ENCODE measurements around the gene MEA1. TPM values are rescaled to one million over a fixed set of nuclear protein-coding genes. Genes with fewer than 3 reads are reported as not detected.
A peak's percentile ranks its signal among the peaks of the same experiment; 100 is the strongest.

MEA1 gene
- total and polyA plus RNA-seq, 10 of the 15 experiments (the other 5 are each of a cell fraction or from before 2014, with no cell fraction given): 59.1 to 148 (median 96.4) TPM

GRCh38 chr6:43050981-43051380, 37.2 kb upstream of the MEA1 start:
- BruUV-seq (replicated peaks): no TSS peak
- ChIA-PET CTCF (interaction anchor here (0.9 kb wide), 1 partner anchor 93 kb away, joined by 3 read pairs; no protein-coding TSS in a partner anchor), SMC1A (ENCODE audit: uncharacterized antibody, unreplicated experiment) (interaction anchor here (0.7 to 0.9 kb wide), 2 partner anchors 34 to 67 kb away, joined by 3 read pairs; partner anchors contain the start of gene PPP2R5D), POLR2A (no interaction called here), RAD21 (ENCODE audit: unreplicated experiment) (no interaction called here)
- in situ Hi-C loops (cut with MboI): no loop called here
- H4K20me1 ChIP-seq (ENCODE audit: control insufficient read depth, insufficient read depth): no peaks in the 10 kb centered on the region
- H3K4me1 ChIP-seq (ENCODE audit: control insufficient read depth, insufficient read depth, low read length): peaks cover 14% of the 10 kb centered on the region
- no peak overlapping the region for H3K27ac ChIP-seq (ENCODE audit: control insufficient read depth, insufficient read depth)
- ATAC-seq (no peak), FAIRE-seq (no peak), DNase-seq (ENCODE audit: low read depth, low spot score) (no peak)
- no peaks in the 10 kb centered on the region for H3K9me3 ChIP-seq (replicated peaks; ENCODE audit: control insufficient read depth, insufficient read depth, low read length)
- H2AFZ ChIP-seq (ENCODE audit: control insufficient read depth, low read depth, low read length): no peak overlapping the region
- peaks cover 21% of the 10 kb centered on the region for H3K79me2 ChIP-seq (ENCODE audit: control insufficient read depth, insufficient read depth, low read length)
- 94% methylated on average over 17 of the region's 17 CpGs for WGBS (ENCODE audit: insufficient coverage, insufficient replicate concordance, low lambda C conversion rate, missing lambda C conversion rate)
- H3K4me3 ChIP-seq: no peak overlapping the region
- no peaks in the 10 kb centered on the region for H3K27me3 ChIP-seq (replicated peaks in 1 of 2; ENCODE audit: control insufficient read depth in 2 of 2, insufficient read depth in 2 of 2, low read length in 1 of 2)
- peaks cover 9 to 28% of the 10 kb centered on the region in 2 experiments for H3K36me3 ChIP-seq (ENCODE audit: control insufficient read depth in 2 of 2, insufficient read depth in 2 of 2, low read length in 1 of 2)
- TF ChIP-seq POLR2AphosphoS2 (IDR thresholded peaks at IDR 0.05; ENCODE audit: low read depth, low read length) (peak; percentile 37; the same call in 1 of the 2 replicates), ZBED1 (IDR thresholded peaks at IDR 0.05; ENCODE audit: borderline replicate concordance) (no peak)
- no peak overlapping the region for H3K9ac ChIP-seq (ENCODE audit: control insufficient read depth, insufficient read depth, low read length)
- intact Hi-C loops (cut with micrococcal nuclease; ENCODE audit: unreplicated experiment): no loop called here
- H3K4me2 ChIP-seq (ENCODE audit: control insufficient read depth, insufficient read depth): peak overlapping the region; percentile 54

DNA sequence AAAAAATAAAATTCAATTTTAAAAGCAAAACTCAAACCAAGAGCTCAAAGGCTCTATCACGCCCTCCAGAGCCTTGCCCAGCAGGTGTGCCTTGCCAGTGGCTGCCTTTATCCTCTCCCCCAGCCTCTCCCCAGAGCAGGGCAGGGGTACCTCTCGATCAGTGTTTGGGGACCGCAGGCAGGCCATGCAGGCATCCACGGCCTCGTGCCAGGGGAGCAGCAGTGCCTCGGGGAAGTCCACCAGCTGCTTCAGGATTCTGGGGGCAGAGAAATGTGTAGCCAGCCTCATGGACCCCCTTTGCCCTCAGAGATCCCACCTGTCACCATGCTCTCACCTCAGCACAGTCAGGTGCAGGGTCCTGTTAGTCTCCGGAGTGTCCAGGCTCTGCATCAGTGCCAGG, 34.3 kb upstream of the MEA1 start:
- intact Hi-C loops (cut with micrococcal nuclease; ENCODE audit: unreplicated experiment): no loop called here
- TF ChIP-seq EZH2 (IDR thresholded peaks at IDR 0.05; ENCODE audit: borderline replicate concordance, control insufficient read depth, low read depth, low read length): no peak
- peak; percentile 37; the same call in 1 of the 2 replicates for TF ChIP-seq POLR2A (IDR thresholded peaks at IDR 0.05; ENCODE audit: low read depth, low read length)
- no peak for TF ChIP-seq ZBTB4 (CRISPR knock-in tag; IDR thresholded peaks at IDR 0.05)
- no peak for TF ChIP-seq POLR2AphosphoS5 (IDR thresholded peaks at IDR 0.05; ENCODE audit: low read length)
- Histone ChIP-seq H3K4me3 (no peak overlapping the region), H3K79me2 (ENCODE audit: control insufficient read depth, insufficient read depth, low read length) (peaks cover 12% of the 10 kb centered on the region), H3K9ac (ENCODE audit: control insufficient read depth, insufficient read depth, low read length) (no peak overlapping the region), H3K36me3 (ENCODE audit: control insufficient read depth in 2 of 2, insufficient read depth in 2 of 2, low read length in 1 of 2) (peaks cover 10 to 40% of the 10 kb centered on the region in 2 experiments; a peak in 3 of 4 replicates), H3K4me1 (ENCODE audit: control insufficient read depth, insufficient read depth, low read length) (peaks cover 13% of the 10 kb centered on the region), H3K27me3 (replicated peaks in 1 of 2; ENCODE audit: control insufficient read depth in 2 of 2, insufficient read depth in 2 of 2, low read length in 1 of 2) (no peaks in the 10 kb centered on the region), H2AFZ (ENCODE audit: control insufficient read depth, low read depth, low read length) (no peak overlapping the region), H3K27ac (ENCODE audit: control insufficient read depth, insufficient read depth) (no peak overlapping the region), H4K20me1 (ENCODE audit: control insufficient read depth, insufficient read depth) (no peaks in the 10 kb centered on the region), H3K4me2 (ENCODE audit: control insufficient read depth, insufficient read depth) (no peak overlapping the region), H3K9me3 (replicated peaks; ENCODE audit: control insufficient read depth, insufficient read depth, low read length) (no peaks in the 10 kb centered on the region)
- DNase-seq (ENCODE audit: low read depth, low spot score) (no peak), ATAC-seq (no peak), FAIRE-seq (no peak)
- BruUV-seq (replicated peaks): no TSS peak
- SMC1A ChIA-PET (ENCODE audit: uncharacterized antibody, unreplicated experiment): no interaction called here
- CTCF ChIA-PET: interaction anchor here (0.6 to 1.0 kb wide), 3 partner anchors 96 to 481 kb away, joined by 3 to 5 read pairs (median 3); no protein-coding TSS in a partner anchor
- whole genome bisulfite sequencing (ENCODE audit: insufficient coverage, insufficient replicate concordance, low lambda C conversion rate, missing lambda C conversion rate): 80% methylated on average over 7 of the region's 7 CpGs
- RAD21 ChIA-PET (ENCODE audit: unreplicated experiment): no interaction called here
- POLR2A ChIA-PET: interaction anchor here (0.6 to 1.8 kb wide), 3 partner anchors 48 to 438 kb away, joined by 3 to 4 read pairs (median 4); partner anchors contain the start of gene PPP2R5D
- in situ Hi-C loops (cut with MboI): no loop called here
